ENCODE measurements around the gene SNTN.

SNTN gene

DNA sequence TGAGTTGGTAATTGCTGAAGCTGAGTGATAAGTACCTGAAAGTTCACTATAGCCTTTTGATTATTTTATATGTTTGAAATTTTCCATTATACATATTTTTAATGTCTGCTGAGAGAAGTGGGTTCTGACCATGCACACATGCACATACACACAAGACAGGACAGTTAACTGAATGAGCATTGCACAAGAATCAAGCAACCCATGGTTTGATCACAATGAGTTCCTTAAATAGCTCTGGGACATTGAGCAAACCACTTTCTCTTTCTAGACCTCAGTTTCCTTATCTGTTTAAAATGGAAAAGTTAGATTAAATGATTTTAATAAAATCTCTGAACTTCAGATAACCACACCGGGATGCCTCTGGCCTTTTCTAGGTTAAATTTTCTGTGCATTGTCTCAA is 26.7 kb downstream of the SNTN start:
- no peak for DNase-seq

DNA sequence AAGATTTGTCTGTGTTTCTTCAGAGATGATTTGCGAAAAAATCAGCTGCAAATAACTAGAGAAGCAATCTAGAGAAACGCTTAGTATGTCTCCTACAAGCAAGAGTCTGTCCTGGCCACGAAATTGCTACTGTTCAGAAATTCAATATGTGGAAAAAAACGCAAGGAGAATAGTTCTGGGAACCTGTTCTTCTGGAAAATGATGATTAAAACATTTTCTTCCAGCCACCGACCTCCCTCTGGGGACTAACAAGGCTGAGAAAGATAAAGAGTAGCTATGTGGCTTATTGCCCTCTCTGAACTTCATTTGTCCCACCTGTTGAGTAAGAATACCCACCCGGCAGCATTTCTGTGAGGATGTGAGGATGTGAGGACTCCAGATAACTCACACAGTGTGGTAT is 31.6 kb downstream of the SNTN start:
- no peak for DNase-seq

DNA sequence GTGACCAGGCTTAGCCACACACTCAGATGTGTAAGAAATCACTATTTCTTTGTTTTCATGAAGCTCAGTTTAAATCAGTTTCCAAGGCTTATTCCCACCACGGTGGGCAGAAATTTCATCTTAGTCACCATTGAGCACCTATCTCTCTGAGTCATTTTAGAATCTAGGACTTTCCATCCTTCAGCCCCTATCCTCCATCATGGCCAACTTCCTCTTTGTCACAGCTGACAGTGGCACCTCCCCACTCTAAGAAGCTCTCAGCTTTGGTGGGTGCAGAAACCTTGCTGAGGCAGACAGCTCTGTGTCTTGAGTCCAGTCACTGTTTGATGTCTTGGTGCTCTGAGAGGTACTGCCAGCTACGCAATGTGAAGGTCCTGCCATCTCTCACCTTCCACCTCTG is 32.9 kb downstream of the SNTN start:
- no peak for DNase-seq

- no peak for DNase-seq
Observed at GRCh38 chr3:63687278-63688225, 35.1 kb downstream of the SNTN start.

DNA sequence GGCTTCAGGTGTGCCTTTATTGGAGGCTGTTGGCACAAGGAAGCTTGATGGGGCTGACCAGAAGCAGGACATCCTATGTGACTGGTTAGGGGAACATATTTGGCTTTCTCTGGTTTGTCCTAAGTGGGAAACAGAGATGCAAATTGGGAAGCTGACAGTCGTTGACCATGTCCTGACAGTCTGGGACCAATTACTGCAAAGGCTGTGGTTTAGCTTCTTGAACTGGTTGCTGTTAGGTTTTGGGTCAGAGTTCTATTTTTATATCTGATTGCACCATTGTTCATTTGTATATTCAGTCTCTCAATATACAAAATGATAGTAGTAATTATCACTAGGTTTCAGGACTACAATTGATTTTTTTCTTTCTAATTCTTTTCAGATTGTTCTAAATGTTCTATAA is 36.8 kb downstream of the SNTN start:
- no peak for DNase-seq

DNA sequence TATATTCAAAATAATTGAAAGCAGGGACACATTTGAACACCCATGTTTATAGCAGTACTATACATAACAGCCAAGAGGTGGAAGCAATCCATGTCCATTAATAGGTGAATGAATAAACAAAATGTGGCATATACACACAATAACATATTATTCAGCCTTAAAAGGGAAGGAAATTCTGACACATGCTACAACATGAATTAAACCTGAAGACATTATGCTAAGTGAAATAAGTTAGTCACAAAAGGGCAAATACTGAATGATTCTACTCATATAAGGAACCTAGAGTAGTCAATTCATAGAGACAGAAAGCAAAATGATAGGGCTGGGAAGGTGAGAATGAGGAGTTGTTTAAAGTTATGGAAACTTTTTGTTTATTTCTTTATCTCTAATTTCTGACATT is 40.9 kb downstream of the SNTN start:
- no peak for DNase-seq

DNA sequence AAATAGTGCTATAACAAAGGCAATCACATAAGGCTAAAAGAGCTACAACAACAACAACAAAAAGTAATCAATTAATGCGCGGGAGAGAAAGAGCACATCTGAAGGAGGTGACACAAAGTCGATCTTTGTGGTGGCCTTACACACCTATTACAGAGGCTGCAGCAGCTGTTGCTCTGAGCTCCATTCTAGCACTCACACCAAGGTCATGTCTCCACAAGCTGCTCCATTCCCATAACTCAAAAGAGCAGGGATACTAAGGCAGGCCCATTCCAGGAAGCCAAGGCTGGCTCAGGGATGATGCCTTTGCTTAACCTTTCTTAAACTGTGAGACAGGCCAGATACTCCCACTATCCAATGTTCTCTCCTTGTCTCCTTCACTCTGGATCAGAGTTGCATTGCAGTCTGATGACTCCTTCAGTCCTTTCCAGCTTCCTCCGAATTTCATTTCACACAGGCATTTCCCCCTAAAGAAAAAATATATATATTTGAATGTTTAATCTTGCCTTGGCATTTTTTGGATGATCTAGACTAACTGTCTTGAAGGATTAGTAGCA is 52.7 kb downstream of the SNTN start:
- DNase-seq = no peak

- DNase-seq = no peak
Observed at GRCh38 chr3:63706321-63707085, 54.0 kb downstream of the SNTN start.

DNA sequence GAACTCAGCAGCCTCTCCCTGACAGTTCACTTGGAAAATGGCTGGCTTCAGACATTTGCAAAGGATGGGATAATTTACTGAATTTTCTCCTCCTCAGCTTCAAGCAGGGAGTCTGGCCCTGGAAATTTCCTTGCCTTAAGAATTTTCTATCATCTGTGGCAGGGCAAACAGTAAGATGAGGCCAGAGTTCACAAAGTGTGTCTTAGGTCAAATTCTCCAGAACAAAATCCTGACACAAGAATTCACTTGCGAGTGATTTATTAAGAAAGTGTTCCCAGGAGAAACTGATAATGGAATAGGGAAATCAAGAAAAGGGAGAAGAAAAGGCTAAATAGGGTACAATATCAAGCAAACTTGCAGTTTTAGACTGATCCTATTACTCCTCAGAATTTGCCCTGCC is 55.3 kb downstream of the SNTN start:
- no peak for DNase-seq

GRCh38 chr3:63709576-63709975 is 57.1 kb downstream of the SNTN start:
- DNase-seq = no peak
